Astrocyte of the spinal cord (primary cell): ENCODE measurements around the gene CCER1.

ENCODE experiments used
- DNase-seq: peaks from one replicate; pipeline ENCODE4 v3.0.0; 2011; ENCODE audit warnings: low read depth, low spot score
- H3K4me3 ChIP-seq: 2 replicates; pipeline ENCODE4 v1.5.1; 2011; ENCODE audit warnings: low read depth, mild to moderate bottlenecking, low read length, moderate library complexity
- CTCF ChIP-seq: IDR thresholded peaks from 2 replicates; pipeline ENCODE4 v1.5.1; 2012; ENCODE audit warnings: low read depth, mild to moderate bottlenecking, low read length, inconsistent platforms
- in situ Hi-C: cut with HindIII; loops from 2 replicates; pipeline ENCODE4 v1.10.0; 2017; ENCODE audit warnings: low sequenced_read_pairs

The CCER1 gene

GRCh38 chr12:90972226-90972625, 17.2 kb upstream of the CCER1 start:
- no peak for TF ChIP-seq CTCF
- DNase-seq, result no peak
- no peak overlapping the region for H3K4me3 ChIP-seq
- in situ Hi-C loops, result no loop called here

GRCh38 chr12:90970911-90971310, 15.9 kb upstream of the CCER1 start:
- in situ Hi-C loops, result no loop called here
- no peak for DNase-seq
- no peak for TF ChIP-seq CTCF
- no peak overlapping the region for H3K4me3 ChIP-seq

GRCh38 chr12:90970471-90970870, 15.5 kb upstream of the CCER1 start:
- no peak for DNase-seq
- no peak overlapping the region for H3K4me3 ChIP-seq
- in situ Hi-C loops, result no loop called here
- no peak for TF ChIP-seq CTCF

- H3K4me3 ChIP-seq, result no peak overlapping the region
- in situ Hi-C loops, result no loop called here
- no peak for DNase-seq
- no peak for TF ChIP-seq CTCF
Observed at GRCh38 chr12:90969851-90970250, 14.9 kb upstream of the CCER1 start.

GRCh38 chr12:90969346-90969745, 14.4 kb upstream of the CCER1 start:
- no peak for TF ChIP-seq CTCF
- no peak overlapping the region for H3K4me3 ChIP-seq
- DNase-seq, result no peak
- in situ Hi-C loops, result no loop called here

- H3K4me3 ChIP-seq, result no peak overlapping the region
- in situ Hi-C loops, result no loop called here
- no peak for DNase-seq
- no peak for TF ChIP-seq CTCF
Observed at GRCh38 chr12:90965204-90965603, 10.2 kb upstream of the CCER1 start.

GRCh38 chr12:90964616-90965015, 9.6 kb upstream of the CCER1 start:
- in situ Hi-C loops, result no loop called here
- no peak for TF ChIP-seq CTCF
- no peak overlapping the region for H3K4me3 ChIP-seq
- DNase-seq, result no peak
